HL-60/S4 treated with retinoic acid at 250 ng/mL for 4 days and 3 days (cell line): Measurements from ENCODE around the gene SOHLH2.

Experiments
- in situ Hi-C: fragments of 300-500 bp; cut with MboI; formaldehyde crosslinking; loops from 2 replicates; pipeline ENCODE4 v1.7.0; 2022; ENCODE audit warnings: low sequenced_read_pairs

Gene SOHLH2

DNA sequence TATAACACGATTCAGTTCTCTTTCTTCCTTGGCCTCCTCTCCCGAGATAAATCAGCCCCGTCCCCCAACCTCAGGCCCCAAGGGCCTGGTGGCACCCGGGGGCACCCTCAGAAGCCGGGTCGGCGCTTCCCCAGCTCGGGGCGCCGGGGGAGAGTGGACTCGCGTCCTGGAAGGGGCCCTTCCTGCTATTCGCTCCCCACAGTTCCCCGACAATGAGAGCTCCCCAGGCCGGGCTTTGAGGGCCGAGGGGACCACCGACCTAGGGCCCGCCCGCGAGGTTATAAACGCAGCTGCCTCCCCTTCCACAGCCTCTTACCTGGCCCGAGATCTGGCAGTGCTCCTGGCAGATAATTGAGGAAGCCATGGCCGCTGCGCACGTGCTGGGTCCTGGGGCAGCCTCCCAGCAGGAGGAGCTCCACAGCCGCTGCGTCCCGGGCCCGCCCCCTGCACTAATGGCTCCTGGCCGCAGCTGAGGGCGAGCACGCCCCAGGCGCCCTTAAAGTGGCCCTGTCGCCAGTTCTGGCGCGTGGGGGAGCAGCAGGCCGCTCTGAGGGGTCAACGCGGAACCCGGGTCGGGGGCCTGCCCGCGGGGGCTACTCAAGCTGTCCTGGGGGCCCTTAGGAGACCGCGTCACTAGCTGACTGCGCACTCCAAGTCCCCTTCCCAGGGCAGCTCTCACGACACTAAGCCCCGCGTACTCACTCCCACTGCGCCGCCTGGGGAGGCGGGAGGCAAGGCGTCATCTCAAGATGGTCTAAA lies at the start of gene SOHLH2:
SOHLH2 (minus strand) TSS at position 394 of the 759 bp plus-strand sequence; CDS start at position 364, 30 bp downstream.
- in situ Hi-C loops = no loop called here

- in situ Hi-C loops = loop anchor here (25.0 kb wide), 1 partner anchor 275 kb away; no protein-coding TSS in a partner anchor
Measured at GRCh38 chr13:36261976-36262375, 47.6 kb upstream of the SOHLH2 start.

- in situ Hi-C loops = loop anchor here (25.0 kb wide), 1 partner anchor 274 kb away; no protein-coding TSS in a partner anchor
Measured at GRCh38 chr13:36261011-36261410, 46.7 kb upstream of the SOHLH2 start.

DNA sequence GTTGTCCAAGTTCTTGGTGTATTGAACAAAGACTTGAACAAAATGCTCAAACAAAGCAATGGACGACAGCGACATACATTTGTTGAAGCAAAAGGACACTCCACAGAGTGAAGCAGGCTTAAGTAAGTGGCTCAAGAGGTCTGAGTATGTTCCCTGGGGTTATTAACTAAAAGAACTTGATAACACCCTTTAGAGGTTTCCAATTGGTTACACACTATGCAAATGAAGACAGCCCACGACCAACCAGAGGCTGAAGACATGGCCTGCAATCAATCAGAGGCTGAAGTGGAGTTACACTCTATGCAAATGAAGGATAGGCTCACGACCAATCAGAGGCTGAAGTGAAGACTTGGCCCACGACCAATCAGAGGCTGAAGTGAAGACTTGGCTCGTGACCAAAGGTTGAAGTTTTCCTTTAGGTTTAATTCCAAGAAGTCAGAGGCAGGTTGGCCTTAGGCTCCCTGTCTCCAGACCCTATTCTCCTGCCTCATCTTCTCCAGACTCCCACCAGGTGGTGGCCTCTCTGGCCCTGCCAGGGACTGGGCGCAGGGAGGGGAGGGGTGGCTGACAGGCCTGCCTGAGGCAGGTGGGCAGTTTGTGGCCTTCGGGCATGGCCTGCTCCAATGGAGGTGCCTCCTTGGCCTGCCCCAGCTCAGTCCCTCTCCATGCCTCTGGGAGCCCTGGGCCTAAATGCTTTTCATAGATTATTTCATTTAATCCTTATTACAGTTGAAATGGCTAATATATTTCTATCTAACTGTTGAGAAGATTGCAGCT lies 45.2 kb upstream of the SOHLH2 start:
- in situ Hi-C loops = loop anchor here (25.0 kb wide), 1 partner anchor 272 kb away; no protein-coding TSS in a partner anchor

DNA sequence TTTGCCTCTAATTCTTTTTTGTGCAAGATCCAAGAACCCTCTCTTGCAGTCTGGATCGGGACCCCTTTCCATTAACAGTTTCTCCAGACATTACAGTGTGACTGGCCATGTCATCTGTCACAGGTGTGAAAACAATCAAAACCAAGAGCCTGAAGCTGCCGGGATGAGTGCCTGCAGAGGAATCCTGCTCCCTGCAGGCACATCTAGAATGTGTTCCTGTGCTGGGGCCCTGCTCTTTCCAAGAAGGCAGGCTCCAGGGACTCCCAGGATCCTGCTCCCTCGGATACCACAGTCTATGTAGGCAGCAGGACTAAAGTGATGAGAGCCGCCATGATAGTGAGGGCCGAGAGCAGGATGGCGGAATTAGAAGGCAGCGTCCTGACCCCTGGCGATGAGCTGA lies 44.5 kb upstream of the SOHLH2 start:
- in situ Hi-C loops = loop anchor here (25.0 kb wide), 1 partner anchor 272 kb away; no protein-coding TSS in a partner anchor

GRCh38 chr13:36251526-36251925 lies 37.2 kb upstream of the SOHLH2 start:
- in situ Hi-C loops = loop anchor here (25.0 kb wide), 1 partner anchor 264 kb away; no protein-coding TSS in a partner anchor

- in situ Hi-C loops = loop anchor here (25.0 kb wide), 1 partner anchor 264 kb away; no protein-coding TSS in a partner anchor
Measured at GRCh38 chr13:36251017-36251416, 36.7 kb upstream of the SOHLH2 start.

- in situ Hi-C loops = no loop called here
Measured at GRCh38 chr13:36248700-36249099, 34.3 kb upstream of the SOHLH2 start.

GRCh38 chr13:36244990-36245389 lies 30.6 kb upstream of the SOHLH2 start:
- in situ Hi-C loops = no loop called here

- in situ Hi-C loops = no loop called here
Measured at GRCh38 chr13:36244073-36244472, 29.7 kb upstream of the SOHLH2 start.

- in situ Hi-C loops = no loop called here
Measured at GRCh38 chr13:36242761-36243160, 28.4 kb upstream of the SOHLH2 start.

GRCh38 chr13:36231236-36231635 lies 16.9 kb upstream of the SOHLH2 start:
- in situ Hi-C loops = no loop called here

- in situ Hi-C loops = no loop called here
Measured at GRCh38 chr13:36224730-36225129, 10.4 kb upstream of the SOHLH2 start.

DNA sequence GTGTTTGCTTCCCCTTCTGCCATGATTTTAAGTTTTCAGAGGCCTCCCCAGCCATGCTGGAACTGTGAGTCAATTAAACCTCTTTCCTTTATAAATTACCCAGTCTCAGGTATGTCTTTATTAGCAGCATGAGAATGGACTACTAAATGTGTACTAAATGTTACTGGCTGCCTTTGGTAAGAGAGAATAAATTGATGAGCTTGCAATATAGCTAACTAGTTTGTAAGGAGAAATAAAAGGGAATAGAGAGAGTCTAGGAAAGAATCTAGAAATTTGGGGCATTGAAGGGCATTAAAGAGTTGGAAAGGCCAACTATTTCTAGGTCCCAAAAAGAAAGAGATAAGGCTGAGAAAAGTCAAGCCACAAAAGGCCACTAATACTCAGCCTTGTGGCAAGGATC lies 5.5 kb upstream of the SOHLH2 start:
- in situ Hi-C loops = no loop called here

GRCh38 chr13:36217456-36217855 lies 3.1 kb upstream of the SOHLH2 start:
- in situ Hi-C loops = no loop called here

DNA sequence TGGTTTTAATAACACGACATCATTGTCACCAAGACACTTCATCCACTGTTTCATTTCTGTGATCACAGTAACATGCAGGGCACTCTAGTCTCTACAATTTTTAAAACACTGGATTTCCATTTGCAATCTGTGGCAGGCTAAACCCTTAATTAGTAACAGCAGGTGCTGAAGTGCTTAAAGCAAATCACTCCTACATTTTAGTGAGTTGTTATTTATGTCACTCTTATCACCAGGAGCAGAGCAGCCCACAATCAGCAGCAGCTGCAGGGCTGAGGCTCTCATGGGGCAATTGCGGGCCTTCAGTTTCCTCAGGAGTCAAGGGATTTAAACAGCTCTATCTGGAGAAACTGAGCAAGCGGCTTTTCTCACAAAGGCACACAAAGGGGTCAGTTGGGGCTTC lies 1.6 kb downstream of the SOHLH2 start:
- in situ Hi-C loops = no loop called here

- in situ Hi-C loops = no loop called here
Measured at GRCh38 chr13:36211567-36211966, 2.8 kb downstream of the SOHLH2 start.

- in situ Hi-C loops = no loop called here
Measured at GRCh38 chr13:36210738-36211137, 3.6 kb downstream of the SOHLH2 start.

DNA sequence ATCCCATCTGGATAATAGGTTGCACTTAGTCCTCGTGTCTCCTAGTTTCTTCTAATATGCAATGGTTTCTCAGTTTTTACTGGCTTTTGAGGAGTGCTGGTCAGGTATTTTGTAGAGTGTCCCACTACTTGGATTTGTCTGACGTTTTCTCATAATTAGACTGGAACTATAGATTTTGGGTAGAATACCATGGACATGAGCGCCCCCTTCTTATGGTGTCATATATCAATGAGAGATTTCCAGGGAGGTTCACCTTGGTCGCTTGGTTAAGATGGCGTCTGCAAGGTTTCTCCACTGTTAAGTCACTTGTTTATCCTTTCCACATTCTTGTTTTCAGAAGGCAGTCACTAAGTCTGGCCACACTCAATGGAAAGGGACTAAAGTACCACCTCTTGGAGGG lies 6.7 kb downstream of the SOHLH2 start:
- in situ Hi-C loops = no loop called here

DNA sequence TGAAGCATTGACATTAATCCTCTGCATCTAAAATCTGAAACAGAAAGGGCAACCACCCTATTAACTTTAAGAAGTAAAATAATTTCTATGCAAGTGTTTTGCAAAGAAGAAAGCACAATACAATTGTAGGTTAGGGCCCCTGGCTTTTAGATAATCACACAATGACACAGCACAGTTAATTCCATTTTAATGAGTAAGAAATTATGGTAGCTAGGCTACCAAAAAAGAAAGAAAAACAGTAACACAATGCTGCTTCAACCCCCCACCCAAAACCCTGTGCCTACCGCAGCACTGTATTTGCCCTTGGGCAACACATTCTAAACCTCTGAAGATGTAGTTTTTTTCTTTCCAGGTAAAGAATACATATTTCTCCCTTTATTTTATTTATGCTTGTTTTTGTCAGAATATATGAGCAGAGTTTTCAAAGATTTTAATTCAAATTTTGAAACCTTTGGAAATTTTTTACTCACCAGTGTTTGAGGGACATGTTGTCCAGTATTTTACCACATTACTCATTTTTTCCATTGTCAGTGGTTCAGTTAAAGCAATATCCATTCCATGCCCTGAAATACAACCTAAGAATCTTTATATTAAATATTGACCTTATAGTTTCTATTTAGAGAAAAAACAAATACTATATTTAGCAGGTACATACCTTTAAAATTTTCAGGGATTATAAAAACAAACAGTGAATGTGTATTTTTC lies 21.1 kb downstream of the SOHLH2 start:
- in situ Hi-C loops = no loop called here

- in situ Hi-C loops = no loop called here
Measured at GRCh38 chr13:36192166-36192565, 22.2 kb downstream of the SOHLH2 start.
